H9 (cell line): Measurements from ENCODE around the gene OPALIN. TPM values are rescaled to one million over a fixed set of nuclear protein-coding genes. Genes with fewer than 3 reads are reported as not detected.

Source experiments
- DNase-seq: peaks from one replicate; pipeline ENCODE4 v3.0.0-alpha.2; 2017
- H2AFZ ChIP-seq: one replicate; pipeline ENCODE4 v1.6.1; 2013; ENCODE audit warnings: mild to moderate bottlenecking, low read length, control low read depth, moderate library complexity
- H2AK5ac ChIP-seq: 2 replicates; pipeline ENCODE4 v1.6.1; 2013; ENCODE audit warnings: low read length, control low read depth, mixed read lengths; ENCODE audit not compliant: insufficient read length
- H2BK120ac ChIP-seq: one replicate; pipeline ENCODE4 v1.6.1; 2013; ENCODE audit warnings: low read depth, mild to moderate bottlenecking, low read length, control low read depth, inconsistent platforms; ENCODE audit not compliant: poor library complexity, severe bottlenecking
- H2BK12ac ChIP-seq: 2 replicates; pipeline ENCODE4 v1.6.1; 2013; ENCODE audit warnings: low read length, control low read depth, mixed read lengths, low read depth; ENCODE audit not compliant: insufficient read length
- H2BK15ac ChIP-seq: 2 replicates; pipeline ENCODE4 v1.6.1; 2013; ENCODE audit warnings: low read depth, low read length, control low read depth
- H2BK20ac ChIP-seq: one replicate; pipeline ENCODE4 v1.6.1; 2013; ENCODE audit warnings: low read depth, mild to moderate bottlenecking, low read length, control low read depth, inconsistent platforms; ENCODE audit not compliant: poor library complexity, severe bottlenecking
- H2BK5ac ChIP-seq: 2 replicates; pipeline ENCODE4 v1.6.1; 2013; ENCODE audit warnings: low read length, control low read depth, mixed read lengths; ENCODE audit not compliant: insufficient read length
- H3K14ac ChIP-seq: 2 replicates; pipeline ENCODE4 v1.6.1; 2013; ENCODE audit warnings: low read length, control low read depth; ENCODE audit not compliant: insufficient read depth
- H3K18ac ChIP-seq: 2 replicates; pipeline ENCODE4 v1.6.1; 2013; ENCODE audit warnings: low read depth, mild to moderate bottlenecking, mixed read lengths, low read length, control low read depth; ENCODE audit not compliant: insufficient read length
- H3K23ac ChIP-seq: 2 replicates; pipeline ENCODE4 v1.6.1; 2013; ENCODE audit warnings: low read length, control low read depth, mixed read lengths, low read depth; ENCODE audit not compliant: insufficient read length
- H3K23me2 ChIP-seq: 2 replicates; pipeline ENCODE4 v1.6.1; 2013; ENCODE audit warnings: low read depth, mild to moderate bottlenecking, mixed read lengths, low read length, control low read depth; ENCODE audit not compliant: insufficient read length, poor library complexity, severe bottlenecking
- H3K27ac ChIP-seq: 2 replicates; pipeline ENCODE4 v1.5.1; 2013; ENCODE audit warnings: low read length, control low read depth, mixed read lengths, low read depth; ENCODE audit not compliant: insufficient read length
- H3K27me3 ChIP-seq: 2 replicates; pipeline ENCODE4 v1.6.1; 2013; ENCODE audit warnings: low read length, control low read depth, inconsistent platforms; ENCODE audit not compliant: insufficient read depth
- H3K4ac ChIP-seq: 2 replicates; pipeline ENCODE4 v1.6.1; 2013; ENCODE audit warnings: low read depth, mild to moderate bottlenecking, control low read depth, inconsistent platforms, low read length, moderate library complexity
- H3K4me1 ChIP-seq: 2 replicates; pipeline ENCODE4 v1.6.1; 2013; ENCODE audit warnings: low read length, control low read depth, inconsistent platforms; ENCODE audit not compliant: insufficient read depth
- H3K4me2 ChIP-seq: 2 replicates; pipeline ENCODE4 v1.6.1; 2013; ENCODE audit warnings: low read length, control low read depth, mixed read lengths; ENCODE audit not compliant: insufficient read length, insufficient read depth
- H3K56ac ChIP-seq: 2 replicates; pipeline ENCODE4 v1.6.1; 2013; ENCODE audit warnings: low read depth, mild to moderate bottlenecking, mixed read lengths, low read length, control low read depth; ENCODE audit not compliant: insufficient read length
- H3K79me1 ChIP-seq: 2 replicates; pipeline ENCODE4 v1.6.1; 2013; ENCODE audit warnings: low read depth, mild to moderate bottlenecking, moderate library complexity, low read length, control low read depth, inconsistent platforms; ENCODE audit not compliant: insufficient read depth, poor library complexity, severe bottlenecking
- H3K79me2 ChIP-seq: 2 replicates; pipeline ENCODE4 v1.6.1; 2013; ENCODE audit warnings: low read length, control low read depth, inconsistent platforms; ENCODE audit not compliant: insufficient read depth
- H3K9ac ChIP-seq: 2 replicates; pipeline ENCODE4 v1.6.1; 2013; ENCODE audit warnings: low read length, control low read depth, mixed read lengths; ENCODE audit not compliant: insufficient read length; ENCODE audit errors: extremely low read depth
- H3K9me3 ChIP-seq: one replicate; pipeline ENCODE4 v1.6.1; 2013; ENCODE audit warnings: low read depth, low read length, inconsistent platforms; ENCODE audit not compliant: control insufficient read depth
- H3T11ph ChIP-seq: one replicate; pipeline ENCODE4 v1.6.1; 2013; ENCODE audit warnings: mild to moderate bottlenecking, low read length, control low read depth, inconsistent platforms
- H4K20me1 ChIP-seq: one replicate; pipeline ENCODE4 v1.6.1; 2013; ENCODE audit not compliant: control insufficient read depth, insufficient read length, insufficient read depth
- H4K5ac ChIP-seq: 2 replicates; pipeline ENCODE4 v1.6.1; 2013; ENCODE audit warnings: low read depth, mild to moderate bottlenecking, mixed read lengths, low read length, control low read depth; ENCODE audit not compliant: insufficient read length
- H4K8ac ChIP-seq: replicated peaks from 2 replicates; pipeline ENCODE4 v1.6.1; 2013; ENCODE audit warnings: low read length, control low read depth, mixed read lengths, low read depth; ENCODE audit not compliant: insufficient read length
- H4K91ac ChIP-seq: 2 replicates; pipeline ENCODE4 v1.6.1; 2013; ENCODE audit warnings: low read depth, mild to moderate bottlenecking, moderate library complexity, mixed read lengths, low read length, control low read depth; ENCODE audit not compliant: insufficient read length
- H3K27ac Mint-ChIP-seq, 3 experiments: 2 replicates in 2 of 3; 3 replicates in 1 of 3; pipeline ENCODE4 v1.8.0; 2020 to 2021; ENCODE audit warnings: mixed read lengths in 3 of 3, mild to moderate bottlenecking in 1 of 3, moderate library complexity in 1 of 3
- H3K27me3 Mint-ChIP-seq: 2 replicates; pipeline ENCODE4 v1.8.0; 2021; ENCODE audit warnings: low read depth, mild to moderate bottlenecking, moderate library complexity, mixed read lengths
- H3K36me3 Mint-ChIP-seq, 3 experiments: 2 replicates in 2 of 3; 3 replicates in 1 of 3; pipeline ENCODE4 v1.8.0; 2020 to 2021; ENCODE audit warnings: low read depth in 3 of 3, mixed read lengths in 3 of 3; ENCODE audit not compliant: insufficient read depth in 1 of 3
- H3K4me1 Mint-ChIP-seq, 2 experiments: 2 replicates each; pipeline ENCODE4 v1.8.0; 2020; ENCODE audit warnings: mixed read lengths in 2 of 2
- H3K4me3 Mint-ChIP-seq, 2 experiments: 2 replicates in 1 of 2; 3 replicates in 1 of 2; pipeline ENCODE4 v1.8.0; 2020 to 2021; ENCODE audit warnings: mild to moderate bottlenecking in 2 of 2, mixed read lengths in 2 of 2, moderate library complexity in 1 of 2
- H3K9me3 Mint-ChIP-seq, 2 experiments: 2 replicates in 1 of 2; 3 replicates in 1 of 2; pipeline ENCODE4 v1.8.0; 2020; ENCODE audit warnings: mild to moderate bottlenecking in 2 of 2, mixed read lengths in 2 of 2, moderate library complexity in 1 of 2
- CTCF ChIP-seq: fragments of 200-600 bp; sonication (generic); conservative IDR thresholded peaks from 3 replicates; pipeline ENCODE4 v1.8.0; 2021; ENCODE audit warnings: antibody characterized with exemption, mild to moderate bottlenecking
- WGBS: extraction: QIAGEN DNeasy Blood & Tissue Kit; methylation state at CpG from one replicate; pipeline ENCODE4 v1.1.7; 2013; ENCODE audit warnings: missing lambda C conversion rate, low lambda C conversion rate, mixed read lengths; ENCODE audit not compliant: insufficient read length; ENCODE audit errors: extremely low coverage; 5-methylcytosine and 5-hydroxymethylcytosine counted together
- total RNA-seq: library from RNA; stranded (reverse); gene quantifications from 2 replicates; pipeline ENCODE4 v1.2.1, GENCODE V29; 2021

The OPALIN gene
- total RNA-seq, 1 experiment from 2014 or later: not detected

- Histone ChIP-seq H2BK15ac (no peak overlapping the region), H3K23ac (no peak overlapping the region), H2BK20ac (no peak overlapping the region), H4K20me1 (no peaks in the 10 kb centered on the region), H3K23me2 (peaks cover 7% of the 10 kb centered on the region), H3K4me2 (no peak overlapping the region), H3K9me3 (no peaks in the 10 kb centered on the region), H3T11ph (no peak overlapping the region), H4K8ac (no peak overlapping the region), H2AK5ac (no peak overlapping the region), H2BK12ac (no peak overlapping the region), H4K5ac (no peak overlapping the region), H2AFZ (no peak overlapping the region), H3K79me2 (no peaks in the 10 kb centered on the region), H2BK120ac (no peak overlapping the region), H3K14ac (no peak overlapping the region), H3K4me1 (no peaks in the 10 kb centered on the region; the same call in 1 of the 2 replicates), H3K56ac (no peak overlapping the region), H3K79me1 (no peaks in the 10 kb centered on the region), H3K4ac (no peak overlapping the region), H3K18ac (no peak overlapping the region), H3K9ac (no peak overlapping the region), H3K27me3 (no peaks in the 10 kb centered on the region), H3K27ac (no peak overlapping the region), H2BK5ac (no peak overlapping the region), H4K91ac (no peak overlapping the region)
- Mint-ChIP-seq H3K27me3 (peaks cover 16% of the 10 kb centered on the region), H3K4me3 (no peak overlapping the region), H3K9me3 (no peaks in the 10 kb centered on the region; a peak in 3 of 5 replicates), H3K4me1 (peaks cover 17 to 20% of the 10 kb centered on the region in 2 experiments), H3K36me3 (no peaks in the 10 kb centered on the region; a peak in 2 of 7 replicates), H3K27ac (no peak overlapping the region; a peak in 1 of 7 replicates)
- WGBS: no CpG with 5 or more reads among the region's 6 CpGs
- TF ChIP-seq CTCF: no peak
- DNase-seq: no peak
Measured at GRCh38 chr10:96377816-96378294, 19.1 kb upstream of the OPALIN start.
